H9 (cell line): Measurements from ENCODE around the gene RAB11A. TPM values are rescaled to one million over a fixed set of nuclear protein-coding genes. Genes with fewer than 3 reads are reported as not detected.

ENCODE experiments used
- DNase-seq: peaks from one replicate; pipeline ENCODE4 v3.0.0-alpha.2; 2017
- H2AFZ ChIP-seq: one replicate; pipeline ENCODE4 v1.6.1; 2013; ENCODE audit warnings: mild to moderate bottlenecking, low read length, control low read depth, moderate library complexity
- H2AK5ac ChIP-seq: 2 replicates; pipeline ENCODE4 v1.6.1; 2013; ENCODE audit warnings: low read length, control low read depth, mixed read lengths; ENCODE audit not compliant: insufficient read length
- H2BK120ac ChIP-seq: one replicate; pipeline ENCODE4 v1.6.1; 2013; ENCODE audit warnings: low read depth, mild to moderate bottlenecking, low read length, control low read depth, inconsistent platforms; ENCODE audit not compliant: poor library complexity, severe bottlenecking
- H2BK12ac ChIP-seq: 2 replicates; pipeline ENCODE4 v1.6.1; 2013; ENCODE audit warnings: low read length, control low read depth, mixed read lengths, low read depth; ENCODE audit not compliant: insufficient read length
- H2BK15ac ChIP-seq: 2 replicates; pipeline ENCODE4 v1.6.1; 2013; ENCODE audit warnings: low read depth, low read length, control low read depth
- H2BK20ac ChIP-seq: one replicate; pipeline ENCODE4 v1.6.1; 2013; ENCODE audit warnings: low read depth, mild to moderate bottlenecking, low read length, control low read depth, inconsistent platforms; ENCODE audit not compliant: poor library complexity, severe bottlenecking
- H2BK5ac ChIP-seq: 2 replicates; pipeline ENCODE4 v1.6.1; 2013; ENCODE audit warnings: low read length, control low read depth, mixed read lengths; ENCODE audit not compliant: insufficient read length
- H3K14ac ChIP-seq: 2 replicates; pipeline ENCODE4 v1.6.1; 2013; ENCODE audit warnings: low read length, control low read depth; ENCODE audit not compliant: insufficient read depth
- H3K18ac ChIP-seq: 2 replicates; pipeline ENCODE4 v1.6.1; 2013; ENCODE audit warnings: low read depth, mild to moderate bottlenecking, mixed read lengths, low read length, control low read depth; ENCODE audit not compliant: insufficient read length
- H3K23ac ChIP-seq: 2 replicates; pipeline ENCODE4 v1.6.1; 2013; ENCODE audit warnings: low read length, control low read depth, mixed read lengths, low read depth; ENCODE audit not compliant: insufficient read length
- H3K23me2 ChIP-seq: 2 replicates; pipeline ENCODE4 v1.6.1; 2013; ENCODE audit warnings: low read depth, mild to moderate bottlenecking, mixed read lengths, low read length, control low read depth; ENCODE audit not compliant: insufficient read length, poor library complexity, severe bottlenecking
- H3K27ac ChIP-seq: 2 replicates; pipeline ENCODE4 v1.5.1; 2013; ENCODE audit warnings: low read length, control low read depth, mixed read lengths, low read depth; ENCODE audit not compliant: insufficient read length
- H3K27me3 ChIP-seq: 2 replicates; pipeline ENCODE4 v1.6.1; 2013; ENCODE audit warnings: low read length, control low read depth, inconsistent platforms; ENCODE audit not compliant: insufficient read depth
- H3K4ac ChIP-seq: 2 replicates; pipeline ENCODE4 v1.6.1; 2013; ENCODE audit warnings: low read depth, mild to moderate bottlenecking, control low read depth, inconsistent platforms, low read length, moderate library complexity
- H3K4me1 ChIP-seq: 2 replicates; pipeline ENCODE4 v1.6.1; 2013; ENCODE audit warnings: low read length, control low read depth, inconsistent platforms; ENCODE audit not compliant: insufficient read depth
- H3K4me2 ChIP-seq: 2 replicates; pipeline ENCODE4 v1.6.1; 2013; ENCODE audit warnings: low read length, control low read depth, mixed read lengths; ENCODE audit not compliant: insufficient read length, insufficient read depth
- H3K56ac ChIP-seq: 2 replicates; pipeline ENCODE4 v1.6.1; 2013; ENCODE audit warnings: low read depth, mild to moderate bottlenecking, mixed read lengths, low read length, control low read depth; ENCODE audit not compliant: insufficient read length
- H3K79me1 ChIP-seq: 2 replicates; pipeline ENCODE4 v1.6.1; 2013; ENCODE audit warnings: low read depth, mild to moderate bottlenecking, moderate library complexity, low read length, control low read depth, inconsistent platforms; ENCODE audit not compliant: insufficient read depth, poor library complexity, severe bottlenecking
- H3K79me2 ChIP-seq: 2 replicates; pipeline ENCODE4 v1.6.1; 2013; ENCODE audit warnings: low read length, control low read depth, inconsistent platforms; ENCODE audit not compliant: insufficient read depth
- H3K9ac ChIP-seq: 2 replicates; pipeline ENCODE4 v1.6.1; 2013; ENCODE audit warnings: low read length, control low read depth, mixed read lengths; ENCODE audit not compliant: insufficient read length; ENCODE audit errors: extremely low read depth
- H3K9me3 ChIP-seq: one replicate; pipeline ENCODE4 v1.6.1; 2013; ENCODE audit warnings: low read depth, low read length, inconsistent platforms; ENCODE audit not compliant: control insufficient read depth
- H3T11ph ChIP-seq: one replicate; pipeline ENCODE4 v1.6.1; 2013; ENCODE audit warnings: mild to moderate bottlenecking, low read length, control low read depth, inconsistent platforms
- H4K20me1 ChIP-seq: one replicate; pipeline ENCODE4 v1.6.1; 2013; ENCODE audit not compliant: control insufficient read depth, insufficient read length, insufficient read depth
- H4K5ac ChIP-seq: 2 replicates; pipeline ENCODE4 v1.6.1; 2013; ENCODE audit warnings: low read depth, mild to moderate bottlenecking, mixed read lengths, low read length, control low read depth; ENCODE audit not compliant: insufficient read length
- H4K8ac ChIP-seq: replicated peaks from 2 replicates; pipeline ENCODE4 v1.6.1; 2013; ENCODE audit warnings: low read length, control low read depth, mixed read lengths, low read depth; ENCODE audit not compliant: insufficient read length
- H4K91ac ChIP-seq: 2 replicates; pipeline ENCODE4 v1.6.1; 2013; ENCODE audit warnings: low read depth, mild to moderate bottlenecking, moderate library complexity, mixed read lengths, low read length, control low read depth; ENCODE audit not compliant: insufficient read length
- H3K27ac Mint-ChIP-seq, 3 experiments: 2 replicates in 2 of 3; 3 replicates in 1 of 3; pipeline ENCODE4 v1.8.0; 2020 to 2021; ENCODE audit warnings: mixed read lengths in 3 of 3, mild to moderate bottlenecking in 1 of 3, moderate library complexity in 1 of 3
- H3K27me3 Mint-ChIP-seq: 2 replicates; pipeline ENCODE4 v1.8.0; 2021; ENCODE audit warnings: low read depth, mild to moderate bottlenecking, moderate library complexity, mixed read lengths
- H3K36me3 Mint-ChIP-seq, 3 experiments: 2 replicates in 2 of 3; 3 replicates in 1 of 3; pipeline ENCODE4 v1.8.0; 2020 to 2021; ENCODE audit warnings: low read depth in 3 of 3, mixed read lengths in 3 of 3; ENCODE audit not compliant: insufficient read depth in 1 of 3
- H3K4me1 Mint-ChIP-seq, 2 experiments: 2 replicates each; pipeline ENCODE4 v1.8.0; 2020; ENCODE audit warnings: mixed read lengths in 2 of 2
- H3K4me3 Mint-ChIP-seq, 2 experiments: 2 replicates in 1 of 2; 3 replicates in 1 of 2; pipeline ENCODE4 v1.8.0; 2020 to 2021; ENCODE audit warnings: mild to moderate bottlenecking in 2 of 2, mixed read lengths in 2 of 2, moderate library complexity in 1 of 2
- H3K9me3 Mint-ChIP-seq, 2 experiments: 2 replicates in 1 of 2; 3 replicates in 1 of 2; pipeline ENCODE4 v1.8.0; 2020; ENCODE audit warnings: mild to moderate bottlenecking in 2 of 2, mixed read lengths in 2 of 2, moderate library complexity in 1 of 2
- CTCF ChIP-seq: fragments of 200-600 bp; sonication (generic); conservative IDR thresholded peaks from 3 replicates; pipeline ENCODE4 v1.8.0; 2021; ENCODE audit warnings: antibody characterized with exemption, mild to moderate bottlenecking
- WGBS: extraction: QIAGEN DNeasy Blood & Tissue Kit; methylation state at CpG from one replicate; pipeline ENCODE4 v1.1.7; 2013; ENCODE audit warnings: missing lambda C conversion rate, low lambda C conversion rate, mixed read lengths; ENCODE audit not compliant: insufficient read length; ENCODE audit errors: extremely low coverage; 5-methylcytosine and 5-hydroxymethylcytosine counted together
- total RNA-seq: library from RNA; stranded (reverse); gene quantifications from 2 replicates; pipeline ENCODE4 v1.2.1, GENCODE V29; 2021

The RAB11A gene
- total RNA-seq, 1 experiment from 2014 or later, result 217 TPM

- Histone ChIP-seq H3K9ac (no peak overlapping the region), H3T11ph (no peak overlapping the region), H2BK120ac (no peak overlapping the region), H3K14ac (no peak overlapping the region), H3K79me1 (no peaks in the 10 kb centered on the region), H3K79me2 (no peaks in the 10 kb centered on the region), H3K56ac (no peak overlapping the region), H3K27me3 (no peaks in the 10 kb centered on the region), H2BK12ac (no peak overlapping the region), H4K91ac (no peak overlapping the region), H3K9me3 (no peaks in the 10 kb centered on the region), H4K20me1 (no peaks in the 10 kb centered on the region), H2BK20ac (no peak overlapping the region), H2BK15ac (no peak overlapping the region), H3K18ac (no peak overlapping the region), H3K4me2 (no peak overlapping the region), H2AFZ (no peak overlapping the region), H2BK5ac (no peak overlapping the region), H3K23me2 (no peaks in the 10 kb centered on the region), H3K23ac (no peak overlapping the region), H3K4ac (no peak overlapping the region), H4K8ac (no peak overlapping the region), H4K5ac (no peak overlapping the region), H3K4me1 (0 out of 2 replicates have a peak, but pooled peaks cover 3% of the 10 kb centered on the region), H3K27ac (no peak overlapping the region), H2AK5ac (no peak overlapping the region)
- peak; percentile 17 for DNase-seq
- Mint-ChIP-seq H3K4me1 (peaks cover 16 to 27% of the 10 kb centered on the region in 2 experiments), H3K27ac (no peak overlapping the region; a peak in 2 of 7 replicates), H3K9me3 (no peaks in the 10 kb centered on the region), H3K27me3 (no peaks in the 10 kb centered on the region), H3K4me3 (no peak overlapping the region; a peak in 1 of 5 replicates), H3K36me3 (peaks cover 4 to 29% (median 6%) of the 10 kb centered on the region in 3 experiments; a peak in 6 of 7 replicates)
- WGBS, result no CpG with 5 or more reads among the region's 4 CpGs
- no peak for TF ChIP-seq CTCF
Measured at GRCh38 chr15:65908876-65909275, 39.6 kb downstream of the RAB11A start.
